DMS53 treated with DMSO at 0.1 percent for 48 hours (cell line): ENCODE data around the gene SYNGR1.

Experiments used
- DNase-seq: peaks from one replicate; lab custom pipeline; 2025; ENCODE audit not compliant: unreplicated experiment; lab: John Stamatoyannopoulos, UW

SYNGR1 gene

GRCh38 chr22:39428597-39429071, 78.8 kb downstream of the SYNGR1 start:
- no peak for DNase-seq

DNA sequence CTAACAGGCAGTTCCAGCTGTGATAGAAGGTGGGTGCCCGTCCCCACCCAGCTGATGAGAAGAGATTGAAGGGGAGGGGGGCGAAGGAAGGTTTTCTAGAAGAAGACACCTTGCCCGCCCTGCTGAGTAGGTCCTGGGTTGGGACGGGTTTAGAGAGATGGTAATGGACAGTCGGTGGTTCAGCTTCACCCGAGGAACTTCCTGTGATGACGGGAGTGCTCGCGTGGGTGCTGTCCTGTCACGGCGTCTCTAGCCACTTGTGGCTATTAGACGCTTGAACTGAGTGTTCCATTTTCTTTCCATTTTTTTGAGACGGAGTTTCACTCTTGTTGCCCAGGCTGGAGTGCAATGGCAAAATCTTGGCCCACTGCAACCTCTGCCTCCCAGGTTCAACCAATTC, 79.4 kb downstream of the SYNGR1 start:
- no peak for DNase-seq

DNA sequence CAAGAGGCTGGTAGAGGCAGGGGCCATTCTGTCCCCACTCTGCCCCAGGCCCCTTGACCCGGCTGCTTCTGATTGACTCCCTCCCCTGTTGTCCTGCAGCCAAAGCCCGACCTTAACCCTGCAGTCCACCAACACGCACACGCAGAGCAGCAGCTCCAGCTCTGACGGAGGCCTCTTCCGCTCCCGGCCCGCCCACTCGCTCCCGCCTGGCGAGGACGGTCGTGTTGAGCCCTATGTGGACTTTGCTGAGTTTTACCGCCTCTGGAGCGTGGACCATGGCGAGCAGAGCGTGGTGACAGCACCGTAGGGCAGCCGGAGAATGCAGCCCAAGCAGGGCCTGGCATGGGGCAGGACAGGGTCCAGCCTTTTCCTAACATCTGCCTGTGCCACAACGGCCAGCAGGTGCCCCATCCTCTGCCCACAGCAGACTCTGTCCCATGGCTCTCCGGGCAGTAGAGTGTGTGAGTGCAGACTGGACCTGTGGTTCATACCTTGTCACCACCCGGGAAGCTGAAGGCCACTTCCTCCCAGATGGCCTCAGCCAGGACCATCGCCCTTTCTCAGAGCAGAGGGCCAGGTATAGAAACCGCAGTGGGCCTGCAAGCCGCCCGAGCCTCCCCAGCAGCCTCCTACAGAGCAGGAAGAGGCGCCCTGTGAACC, 80.3 kb downstream of the SYNGR1 start:
- DNase-seq = no peak

DNA sequence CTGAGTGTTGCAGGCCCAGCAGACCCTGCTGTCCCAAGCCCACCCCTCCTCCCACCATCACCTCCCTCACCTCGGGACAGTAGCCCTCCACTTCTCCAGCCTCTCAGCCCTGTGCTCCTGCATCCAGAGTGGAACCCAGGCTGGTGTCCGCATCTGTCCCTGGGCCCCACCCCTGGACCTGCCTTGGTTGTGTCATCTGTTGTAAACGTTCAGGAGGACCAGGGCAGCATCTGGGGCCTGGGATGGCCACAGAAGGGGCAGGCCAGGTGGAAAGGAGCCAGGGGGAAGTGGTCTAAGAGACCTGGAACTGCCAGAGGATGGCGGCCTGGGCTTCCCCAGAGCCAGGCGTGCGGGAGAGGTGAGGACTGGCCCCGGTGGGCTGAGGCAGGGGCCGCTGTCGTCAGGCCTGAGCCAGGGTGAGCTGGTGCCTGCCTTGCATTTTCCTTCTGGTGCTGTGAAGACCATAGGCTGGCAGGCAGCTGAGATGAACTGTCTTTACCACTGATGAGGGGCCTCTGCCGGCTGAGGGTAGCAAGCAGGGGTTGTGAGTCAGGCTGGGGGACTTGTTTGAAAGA, 80.9 kb downstream of the SYNGR1 start:
- no peak for DNase-seq

DNA sequence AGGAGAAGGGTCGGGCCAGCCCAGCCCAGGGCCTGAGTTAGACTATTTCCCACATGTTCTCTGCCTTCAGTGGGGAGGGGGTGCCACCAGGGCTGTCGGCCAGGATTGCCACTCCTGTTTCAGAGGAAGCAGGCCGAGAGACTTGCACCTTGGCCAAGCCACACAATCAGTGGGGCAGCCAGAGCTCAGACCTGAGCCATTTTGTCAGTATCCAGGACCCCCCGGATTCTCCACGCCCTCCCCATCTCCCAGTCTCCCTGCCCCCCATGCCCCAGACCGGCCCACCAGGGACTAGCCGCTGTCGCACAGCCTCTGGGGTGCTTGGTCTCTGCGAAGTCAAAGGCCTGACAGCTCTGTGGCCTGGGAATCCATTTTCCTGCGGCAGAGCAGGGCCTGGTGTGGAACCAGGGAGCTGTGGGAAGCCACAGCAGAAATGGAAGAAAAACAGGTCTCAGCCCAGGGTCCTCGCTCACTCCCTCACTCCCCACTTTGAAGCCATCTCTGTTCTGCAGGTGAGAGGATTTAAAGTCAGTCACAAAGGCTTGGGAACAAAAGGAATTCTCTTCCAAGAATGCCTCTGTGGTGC, 81.5 kb downstream of the SYNGR1 start:
- no peak for DNase-seq

- DNase-seq = no peak
Measured at GRCh38 chr22:39431821-39432251, 82.0 kb downstream of the SYNGR1 start.

DNA sequence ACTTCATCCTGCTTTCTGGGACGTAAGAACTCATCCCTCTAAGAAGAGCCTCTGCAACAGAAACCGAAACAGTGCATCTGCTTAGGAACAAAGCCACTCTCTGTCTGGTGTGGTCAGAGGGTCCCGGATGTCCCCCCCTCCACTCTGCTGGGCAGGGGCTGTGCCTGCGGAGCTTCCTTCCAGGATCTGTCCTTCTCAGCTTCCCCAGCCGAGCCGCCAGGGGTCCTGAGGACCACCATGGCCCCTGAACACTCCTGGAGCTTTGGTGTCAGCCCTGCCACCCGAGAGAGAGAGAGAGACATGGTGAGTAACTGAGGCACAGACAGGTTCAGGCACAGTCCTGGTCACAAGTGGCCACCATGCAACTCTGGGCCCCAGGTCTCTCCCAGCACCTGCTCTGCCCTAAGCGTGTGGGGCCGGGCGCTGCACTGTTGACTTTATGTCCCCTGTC, 82.6 kb downstream of the SYNGR1 start:
- no peak for DNase-seq

GRCh38 chr22:39433476-39434242, 83.9 kb downstream of the SYNGR1 start:
- DNase-seq = no peak

- DNase-seq = no peak
Measured at GRCh38 chr22:39434243-39434653, 84.5 kb downstream of the SYNGR1 start.

GRCh38 chr22:39434721-39435120, 84.9 kb downstream of the SYNGR1 start:
- DNase-seq = no peak
